ENCODE data around the gene EHD2.

EHD2 gene

GRCh38 chr19:47781590-47782262, 68.5 kb downstream of the EHD2 start:
- TF ChIP-seq GATA3 (IDR thresholded peaks at IDR 0.05; ENCODE audit: low read depth, low read length): no peak
- no peak for TF ChIP-seq GATA2 (IDR thresholded peaks at IDR 0.05; ENCODE audit: low read depth, low read length)

GRCh38 chr19:47786566-47786965, 73.3 kb downstream of the EHD2 start:
- TF ChIP-seq GATA3 (IDR thresholded peaks at IDR 0.05; ENCODE audit: low read depth, low read length): no peak

DNA sequence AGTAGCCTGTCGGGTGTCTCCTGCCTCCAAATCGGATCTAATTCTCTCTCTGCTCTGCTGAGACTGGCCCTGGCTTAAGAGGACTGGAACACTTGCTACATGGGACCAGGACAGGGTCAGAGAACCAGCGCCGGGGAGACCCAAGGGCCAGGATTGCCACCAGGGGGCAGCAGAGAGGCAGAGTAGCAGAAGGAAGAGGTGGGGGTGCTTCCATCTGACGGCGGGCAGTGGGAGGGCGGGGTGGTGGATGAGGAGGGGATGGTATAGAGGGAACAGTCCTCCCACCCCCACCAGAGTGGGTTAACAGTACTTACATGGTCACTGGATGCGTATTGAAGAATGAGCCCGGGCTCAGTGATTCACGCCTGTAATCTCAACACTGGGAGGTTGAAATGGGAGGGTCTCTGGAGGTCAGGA, 77.2 kb downstream of the EHD2 start:
- TF ChIP-seq GATA2 (IDR thresholded peaks at IDR 0.05; ENCODE audit: low read depth, low read length) (no peak), GATA3 (IDR thresholded peaks at IDR 0.05; ENCODE audit: low read depth, low read length) (no peak)

- TF ChIP-seq GATA2 (IDR thresholded peaks at IDR 0.05; ENCODE audit: low read depth, low read length) (no peak), GATA3 (IDR thresholded peaks at IDR 0.05; ENCODE audit: low read depth, low read length) (no peak)
Observed at GRCh38 chr19:47792616-47793015, 79.4 kb downstream of the EHD2 start.
